ENCODE measurements around the gene ELP2. TPM values are rescaled to one million over a fixed set of nuclear protein-coding genes. Genes with fewer than 3 reads are reported as not detected.

The ELP2 gene
- total and polyA plus RNA-seq, 4 donors, result 31.4 to 257 (median 56.9) TPM

- Histone ChIP-seq H3K27ac (ENCODE audit: low read depth in 1 of 2, low read length in 1 of 2) (no peak overlapping the region), H3K27me3 (ENCODE audit: control insufficient read depth in 3 of 3, insufficient read depth in 3 of 3, low read length in 2 of 3) (no peaks in the 10 kb centered on the region), H3K4me3 (peak overlapping the region; percentile 97), H3K4me1 (ENCODE audit: control insufficient read depth in 5 of 5, insufficient read depth in 5 of 5, low read length in 5 of 5) (peaks cover 8 to 22% (median 14%) of the 10 kb centered on the region in 5 donors), H3K9ac (ENCODE audit: insufficient read depth in 1 of 2, low read length in 2 of 2) (peak overlapping the region; percentile 86 to 91), H3K36me3 (ENCODE audit: control insufficient read depth in 4 of 4, insufficient read depth in 4 of 4, low read length in 4 of 4) (peaks cover 0 to 9% (median 5%) of the 10 kb centered on the region in 4 donors), H3K9me3 (ENCODE audit: control insufficient read depth in 4 of 4, insufficient read depth in 3 of 4, low read length in 3 of 4) (no peaks in the 10 kb centered on the region)
- 1 to 2% methylated on average over 12 of the region's 12 CpGs for WGBS, 2 donors
- ATAC-seq (ENCODE audit: insufficient read depth, low FRiP score), result no peak
- DNase-seq, result peak; percentile 29 to 61 (median 51)
- no peak for TF ChIP-seq CTCF (IDR thresholded peaks at IDR 0.05; ENCODE audit: control extremely low read depth, extremely low read depth)
These were observed 1.2 kb upstream of the ELP2 start for GRCh38 chr18:36128530-36128870.

- peak overlapping the region; percentile 100 for H3K27ac ChIP-seq (ENCODE audit: low read depth in 1 of 2, low read length in 1 of 2)
- no peaks in the 10 kb centered on the region for H3K9me3 ChIP-seq (ENCODE audit: control insufficient read depth in 4 of 4, insufficient read depth in 3 of 4, low read length in 3 of 4)
- ATAC-seq (ENCODE audit: insufficient read depth, low FRiP score) (no peak), DNase-seq (no peak)
- H3K4me1 ChIP-seq (ENCODE audit: control insufficient read depth in 5 of 5, insufficient read depth in 5 of 5, low read length in 5 of 5), result peaks cover 8 to 22% (median 14%) of the 10 kb centered on the region in 5 donors
- 1% methylated on average over 35 to 37 of the region's 37 CpGs for WGBS, 2 donors
- no peaks in the 10 kb centered on the region for H3K27me3 ChIP-seq (ENCODE audit: control insufficient read depth in 3 of 3, insufficient read depth in 3 of 3, low read length in 2 of 3)
- TF ChIP-seq CTCF (IDR thresholded peaks at IDR 0.05; ENCODE audit: control extremely low read depth, extremely low read depth), result no peak
- H3K4me3 ChIP-seq, result peak overlapping the region; percentile 97
- peak overlapping the region; percentile 86 to 91 for H3K9ac ChIP-seq (ENCODE audit: insufficient read depth in 1 of 2, low read length in 2 of 2)
- H3K36me3 ChIP-seq (ENCODE audit: control insufficient read depth in 4 of 4, insufficient read depth in 4 of 4, low read length in 4 of 4), result peaks cover 1 to 9% (median 5%) of the 10 kb centered on the region in 4 donors
These were observed 796 bp upstream of the ELP2 start for GRCh38 chr18:36128907-36129299.

GRCh38 chr18:36130039-36130831 is 536 bp downstream of the ELP2 start:
- Histone ChIP-seq H3K9ac (ENCODE audit: insufficient read depth in 1 of 2, low read length in 2 of 2) (peak overlapping the region; percentile 56 to 91), H3K9me3 (ENCODE audit: control insufficient read depth in 4 of 4, insufficient read depth in 3 of 4, low read length in 3 of 4) (no peaks in the 10 kb centered on the region), H3K27ac (ENCODE audit: low read depth in 1 of 2, low read length in 1 of 2) (peak overlapping the region; percentile 100), H3K27me3 (ENCODE audit: control insufficient read depth in 3 of 3, insufficient read depth in 3 of 3, low read length in 2 of 3) (no peaks in the 10 kb centered on the region), H3K36me3 (ENCODE audit: control insufficient read depth in 4 of 4, insufficient read depth in 4 of 4, low read length in 4 of 4) (peaks cover 0 to 6% (median 3%) of the 10 kb centered on the region in 4 donors), H3K4me3 (peak overlapping the region; percentile 85), H3K4me1 (ENCODE audit: control insufficient read depth in 5 of 5, insufficient read depth in 5 of 5, low read length in 5 of 5) (peaks cover 8 to 22% (median 14%) of the 10 kb centered on the region in 5 donors)
- ATAC-seq (ENCODE audit: insufficient read depth, low FRiP score), result peak; percentile 4
- WGBS, 2 donors, result 2% methylated on average over 30 of the region's 30 CpGs
- DNase-seq, result peak in 1 of 3 donors; percentile 4
- TF ChIP-seq CTCF (IDR thresholded peaks at IDR 0.05; ENCODE audit: control extremely low read depth, extremely low read depth), result no peak

All from lung (tissue), 12 donors.